ENCODE measurements around the gene MILR1.
"Not testable (repeated sequence)": the region's sequence is repeated elsewhere in the genome, so short reads cannot be mapped to it uniquely, and the experiment has no call there.

MILR1 gene, protein sequence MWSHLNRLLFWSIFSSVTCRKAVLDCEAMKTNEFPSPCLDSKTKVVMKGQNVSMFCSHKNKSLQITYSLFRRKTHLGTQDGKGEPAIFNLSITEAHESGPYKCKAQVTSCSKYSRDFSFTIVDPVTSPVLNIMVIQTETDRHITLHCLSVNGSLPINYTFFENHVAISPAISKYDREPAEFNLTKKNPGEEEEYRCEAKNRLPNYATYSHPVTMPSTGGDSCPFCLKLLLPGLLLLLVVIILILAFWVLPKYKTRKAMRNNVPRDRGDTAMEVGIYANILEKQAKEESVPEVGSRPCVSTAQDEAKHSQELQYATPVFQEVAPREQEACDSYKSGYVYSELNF

DNA sequence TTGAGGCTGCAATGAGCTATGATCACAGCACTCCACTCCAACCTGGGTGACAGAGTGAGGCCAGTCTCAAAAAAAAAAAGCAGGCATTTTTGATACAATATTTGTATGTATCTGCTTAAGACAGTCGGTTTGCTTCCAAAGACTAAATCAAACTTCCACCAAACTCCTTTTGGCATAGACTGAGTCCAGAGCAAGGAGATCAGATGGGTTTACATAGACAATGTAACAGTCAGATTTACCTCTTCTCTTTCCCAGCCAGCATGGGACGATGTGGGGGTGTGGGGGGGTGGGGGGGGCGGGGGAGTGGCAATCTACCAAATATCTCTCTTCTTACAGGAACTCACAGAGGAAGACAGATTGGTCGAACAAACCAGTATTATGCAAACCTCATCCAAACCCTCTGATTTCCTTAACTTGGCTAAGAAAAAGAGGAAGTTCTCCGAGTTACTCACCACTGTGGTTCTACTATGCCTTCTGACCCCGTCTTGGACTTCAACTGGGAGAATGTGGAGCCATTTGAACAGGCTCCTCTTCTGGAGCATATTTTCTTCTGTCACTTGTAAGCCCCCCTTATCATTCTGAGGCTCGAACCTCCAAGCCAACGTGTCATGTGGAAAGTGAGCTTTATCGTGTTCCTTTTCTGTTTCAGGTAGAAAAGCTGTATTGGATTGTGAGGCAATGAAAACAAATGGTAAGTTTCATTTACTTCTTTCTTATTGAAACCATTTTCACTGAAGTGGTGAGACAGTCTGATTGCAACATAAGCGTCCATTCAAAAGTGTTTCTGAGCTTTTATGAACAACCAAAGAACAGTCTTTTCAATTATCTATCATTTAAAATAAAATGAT is at the start of gene MILR1:
TSS of gene MILR1 (plus strand) at position 451 of the 848 bp plus-strand sequence. CDS start at position 505, 54 bp downstream.
- DNase-seq (ENCODE audit: low read depth), result no peak

GRCh38 chr17:64399767-64400156 is 49.2 kb upstream of the MILR1 start:
- DNase-seq (ENCODE audit: low read depth), result no peak

DNA sequence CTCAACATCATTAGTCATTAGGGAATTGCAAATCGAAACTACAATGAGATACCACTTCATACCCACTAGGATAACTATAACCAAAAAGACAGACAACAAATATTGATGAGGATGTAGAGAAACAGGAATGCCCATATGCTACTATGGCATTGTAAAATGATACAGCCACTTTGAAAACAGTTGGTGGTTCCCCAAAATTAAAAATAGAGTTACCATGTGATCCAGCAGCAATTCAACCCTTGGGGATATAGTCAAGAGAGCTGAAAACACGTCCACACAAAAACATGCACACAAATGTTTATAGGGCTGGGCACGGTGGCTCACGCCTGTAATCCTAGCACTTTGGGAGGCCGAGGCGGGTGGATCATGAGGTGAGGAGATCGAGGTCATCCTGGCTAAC is 48.3 kb upstream of the MILR1 start:
- DNase-seq (ENCODE audit: low read depth), result no peak

- no peak for DNase-seq (ENCODE audit: low read depth)
These were observed 47.6 kb upstream of the MILR1 start for GRCh38 chr17:64401244-64401860.

- no peak for DNase-seq (ENCODE audit: low read depth)
These were observed 47.0 kb upstream of the MILR1 start for GRCh38 chr17:64401941-64402340.

DNA sequence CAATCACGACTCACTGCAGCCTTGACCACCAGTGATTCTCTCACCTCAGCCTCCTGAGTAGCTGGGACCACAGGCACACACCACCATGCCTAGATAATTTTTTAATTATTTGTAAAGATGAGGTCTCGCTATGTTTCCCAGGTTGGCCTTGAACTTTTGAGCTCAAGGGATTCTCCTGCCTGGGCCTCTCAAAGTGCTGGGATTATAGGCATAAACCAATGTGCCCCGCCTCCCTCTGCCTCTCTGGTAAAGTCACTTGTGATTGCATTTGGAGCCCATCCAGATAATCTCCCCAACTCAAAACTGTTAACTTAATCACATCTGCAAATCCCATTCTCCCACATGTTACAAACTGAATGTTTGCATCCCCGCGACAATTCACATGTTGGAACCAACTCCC is 46.4 kb upstream of the MILR1 start:
- no peak for DNase-seq (ENCODE audit: low read depth)

DNA sequence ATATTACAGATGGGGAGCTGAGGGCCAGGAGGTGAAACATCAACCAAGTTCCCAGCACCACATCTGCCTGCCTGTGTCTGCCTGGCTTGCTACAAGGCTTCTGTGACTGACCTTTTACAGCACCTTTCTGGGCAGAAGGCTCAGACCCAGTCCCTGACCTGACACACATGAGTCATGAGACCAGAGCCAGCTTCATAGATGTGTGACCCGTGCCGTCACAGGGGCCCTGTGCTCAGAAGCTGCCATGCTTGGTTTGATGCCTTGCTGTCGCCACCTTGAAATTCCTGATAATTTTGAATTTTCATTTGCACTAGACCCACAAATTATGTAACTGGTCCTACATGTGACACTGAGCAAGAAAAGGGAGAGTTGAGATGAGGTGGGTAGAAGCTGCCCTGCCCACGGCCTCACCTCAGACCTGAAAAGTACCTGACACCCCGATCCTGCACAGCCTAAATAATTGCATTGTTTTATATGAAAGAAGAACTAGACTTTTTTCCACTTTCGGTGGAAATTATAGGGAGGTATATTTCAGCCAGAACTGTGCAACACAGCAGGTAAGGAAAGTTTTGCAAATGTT is 44.9 kb upstream of the MILR1 start:
- DNase-seq (ENCODE audit: low read depth), result no peak

- DNase-seq (ENCODE audit: low read depth), result no peak
These were observed 42.4 kb upstream of the MILR1 start for GRCh38 chr17:64406321-64407200.

DNA sequence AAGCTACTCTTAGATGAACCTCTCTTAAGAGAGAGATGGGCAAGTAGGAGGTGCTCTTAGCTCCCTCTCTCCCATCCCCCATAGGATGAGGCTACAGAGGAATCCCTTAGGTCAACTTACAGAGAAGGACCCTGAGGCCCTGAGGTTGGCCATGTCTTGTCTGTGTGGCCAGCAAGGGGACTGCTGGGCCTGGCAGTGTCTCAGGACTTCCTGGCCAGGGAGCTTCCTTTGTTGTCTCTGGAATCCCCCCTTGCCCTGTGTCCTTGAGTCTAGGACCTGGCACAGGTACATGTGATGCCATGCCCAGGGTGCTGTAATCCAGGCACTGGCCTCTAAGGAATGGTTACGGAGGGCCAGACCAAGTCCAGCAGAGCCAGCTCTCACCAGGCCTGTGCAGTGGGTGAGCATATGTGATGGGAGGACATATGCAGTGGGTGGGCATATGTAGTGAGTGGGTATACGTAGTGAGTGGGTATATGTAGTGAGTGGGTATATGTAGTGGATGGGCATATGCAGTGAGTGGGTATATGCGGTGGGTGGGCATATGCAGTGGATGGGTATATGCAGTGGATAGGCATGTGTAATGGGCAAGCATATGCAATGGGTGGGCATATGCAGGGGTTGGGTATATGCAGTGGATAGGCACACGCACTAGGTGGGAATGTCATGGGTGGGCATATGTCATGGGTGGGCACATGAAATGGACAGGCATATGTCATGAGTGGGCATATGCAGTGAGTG is 38.0 kb upstream of the MILR1 start:
- DNase-seq (ENCODE audit: low read depth), result no peak

- no peak for DNase-seq (ENCODE audit: low read depth)
These were observed 36.7 kb upstream of the MILR1 start for GRCh38 chr17:64411999-64412771.

- no peak for DNase-seq (ENCODE audit: low read depth)
These were observed 36.0 kb upstream of the MILR1 start for GRCh38 chr17:64412944-64413381.

GRCh38 chr17:64413513-64413912 is 35.4 kb upstream of the MILR1 start:
- DNase-seq (ENCODE audit: low read depth), result no peak

GRCh38 chr17:64418506-64419339 is 30.2 kb upstream of the MILR1 start:
- DNase-seq (ENCODE audit: low read depth), result no peak

- no peak for DNase-seq (ENCODE audit: low read depth)
These were observed 28.7 kb upstream of the MILR1 start for GRCh38 chr17:64420143-64420670.

- DNase-seq (ENCODE audit: low read depth), result not testable (repeated sequence)
These were observed 26.8 kb upstream of the MILR1 start for GRCh38 chr17:64422121-64422520.

DNA sequence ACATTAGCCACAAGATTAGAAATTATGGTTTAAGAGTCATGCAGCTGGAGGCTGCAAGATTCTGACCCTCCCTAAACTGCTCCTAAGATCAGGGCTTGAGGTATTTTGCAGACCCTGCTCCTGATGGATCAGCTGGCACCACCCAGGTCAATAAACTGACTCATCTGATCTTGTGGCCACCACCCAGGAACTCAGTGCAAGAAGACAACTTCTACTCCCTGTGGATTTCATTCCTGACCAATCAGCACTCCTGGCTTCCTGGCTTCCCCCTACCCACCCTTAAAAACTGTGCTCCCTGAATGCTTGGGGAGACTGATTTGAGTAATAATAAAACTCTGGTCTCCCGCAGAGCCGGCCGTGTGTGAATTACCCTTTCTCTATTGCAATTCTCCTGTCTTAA is 25.0 kb upstream of the MILR1 start:
- no peak for DNase-seq (ENCODE audit: low read depth)

DNA sequence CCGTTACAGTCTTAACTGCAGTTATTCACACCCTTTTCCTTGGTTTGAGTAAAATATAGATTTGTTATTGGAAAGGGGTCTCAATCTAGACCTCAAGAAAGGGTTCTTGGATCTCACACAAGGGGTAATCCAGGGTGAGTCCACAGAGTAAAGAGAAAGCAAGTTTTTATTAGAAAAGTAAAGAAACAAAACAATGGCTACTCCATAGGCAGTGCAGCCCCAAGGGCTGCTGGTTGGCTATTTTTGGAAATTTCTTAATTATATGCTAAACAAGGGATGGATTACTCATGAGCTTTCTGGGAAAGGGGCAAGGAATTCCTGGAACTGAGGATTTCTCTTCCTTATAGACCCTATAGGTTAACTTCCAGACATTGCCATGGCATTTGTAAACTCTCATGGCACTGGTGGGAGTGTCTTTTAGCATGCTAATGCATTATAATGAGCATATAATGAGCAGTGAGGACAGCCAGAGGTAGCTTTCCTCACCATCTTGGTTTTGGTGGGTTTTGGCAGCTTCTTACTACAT is 24.5 kb upstream of the MILR1 start:
- DNase-seq (ENCODE audit: low read depth), result no peak

GRCh38 chr17:64425191-64425590 is 23.7 kb upstream of the MILR1 start:
- DNase-seq (ENCODE audit: low read depth), result no peak

Data from stimulated activated CD8-positive, alpha-beta memory T cell treated with anti-CD3 and anti-CD28 coated beads, Interleukin-12 subunit alpha, Interleukin-12 subunit beta, amount 100 ng/mL, for 4 hours (primary cell).